Stomach (tissue), 9 donors: ENCODE data around the gene VPS33A. TPM values are rescaled to one million over a fixed set of nuclear protein-coding genes. Genes with fewer than 3 reads are reported as not detected.
"Not testable (repeated sequence)": the region's sequence is repeated elsewhere in the genome, so short reads cannot be mapped to it uniquely, and the experiment has no call there.

Source experiments
- DNase-seq, 2 donors: peaks; one replicate each; pipeline versions ENCODE4 v3.0.0 to v3.0.0-alpha.2; 2013 to 2019
- H3K27ac ChIP-seq, 5 donors: fragments of 200-600 bp in 4 of 5; sonication (generic) in 4 of 5; one replicate each; pipeline ENCODE4 v1.5.1; 2013 to 2019; ENCODE audit warnings: mild to moderate bottlenecking in 1 of 5, moderate library complexity in 1 of 5
- H3K27me3 ChIP-seq, 3 donors: fragments of 200-600 bp; sonication (generic); one replicate each; pipeline ENCODE4 v1.5.1; 2017 to 2019; ENCODE audit warnings: mixed run types in 1 of 3
- H3K36me3 ChIP-seq, 4 donors: fragments of 200-600 bp; sonication (generic); 1 replicate in 3 of 4; 2 replicates in 1 of 4; pipeline ENCODE4 v1.5.1; 2016 to 2019
- H3K4me1 ChIP-seq, 4 donors: fragments of 200-600 bp; sonication (generic); one replicate each; pipeline ENCODE4 v1.5.1; 2016 to 2019
- H3K4me3 ChIP-seq, 4 donors: fragments of 200-600 bp; sonication (generic) in 3 of 4; one replicate each; pipeline ENCODE4 v1.5.1; 2016 to 2019; ENCODE audit warnings: mild to moderate bottlenecking in 1 of 4
- H3K9me3 ChIP-seq, 4 donors: fragments of 200-600 bp; sonication (generic); one replicate each; pipeline ENCODE4 v1.5.1; 2016 to 2019
- CTCF ChIP-seq, 7 experiments: fragments of 450-650 bp in 4 of 7; fragments of 200-600 bp in 3 of 7; sonication (generic) in 3 of 7; IDR thresholded peaks; one replicate each; pipeline ENCODE4 v1.5.1; 2016 to 2019; ENCODE audit warnings: antibody characterized with exemption in 7 of 7, control low read depth in 2 of 7, mild to moderate bottlenecking in 1 of 7
- EP300 ChIP-seq: sonication (generic); formaldehyde crosslinking; IDR thresholded peaks from one replicate; pipeline ENCODE4 v1.6.1; 2017; ENCODE audit warnings: antibody characterized with exemption
- POLR2A ChIP-seq, 4 donors: fragments of 450-650 bp; IDR thresholded peaks; one replicate each; pipeline ENCODE4 v1.6.1; 2016; ENCODE audit warnings: antibody characterized with exemption in 4 of 4, control low read depth in 2 of 4, mild to moderate bottlenecking in 1 of 4, moderate library complexity in 1 of 4
- POLR2AphosphoS5 ChIP-seq, 3 donors: sonication (generic); formaldehyde crosslinking; IDR thresholded peaks; one replicate each; pipeline ENCODE4 v1.6.1; 2016; ENCODE audit warnings: antibody characterized with exemption in 3 of 3
- WGBS, 5 donors: extraction: QIAGEN DNeasy Blood & Tissue Kit in 3 of 5; methylation state at CpG; one replicate each; pipeline versions ENCODE4 v1.1.5 to v1.1.7; 2013 to 2018; 5-methylcytosine and 5-hydroxymethylcytosine counted together
- intact Hi-C: fragments of 100-400 bp; cut with DNase I; formaldehyde crosslinking; loops from one replicate; pipeline ENCODE4 v1.15.1; 2023; ENCODE audit warnings: low total_unique reads
- polyA plus RNA-seq, 3 donors: library from polyadenylated mRNA; stranded (reverse); fragments of 200-250 nt; gene quantifications; one replicate each; pipeline ENCODE4 v1.2.3, GENCODE V29; 2013
- total RNA-seq, 5 donors: library from RNA; depleted of rRNA; stranded (reverse); fragments of >200 nt; gene quantifications; one replicate each; pipeline versions ENCODE4 v1.1.0 to v1.2.3, GENCODE V29; 2014 to 2016
- donor health status: healthy with polysubstance abuse.
- donor health status: Bipolar disorder and iron deficiency.
- donor health status: healthy.

VPS33A gene
- total and polyA plus RNA-seq, 8 donors: 6.1 to 45.8 (median 12.7) TPM

DNA sequence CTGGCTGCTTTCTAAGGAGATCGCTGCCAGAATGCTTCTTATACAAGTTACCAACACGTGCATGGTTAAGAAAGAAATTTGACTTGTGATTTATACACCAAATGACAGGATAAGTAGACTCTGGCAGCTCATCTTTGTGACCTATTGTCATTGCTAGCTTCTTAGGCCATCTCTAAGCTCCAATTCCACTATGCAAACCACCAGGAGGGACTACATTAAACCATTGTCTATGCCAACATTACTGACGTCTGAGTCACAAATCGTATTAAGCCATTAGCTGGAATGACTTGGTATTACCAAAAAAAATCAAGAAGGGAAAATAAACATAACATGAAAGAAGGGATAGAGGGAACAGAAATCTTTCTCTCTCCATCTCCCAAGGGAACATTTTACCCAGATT, 15.8 kb upstream of the VPS33A start:
- H3K9me3 ChIP-seq: no peaks in the 10 kb centered on the region
- H3K27ac ChIP-seq: no peak overlapping the region
- no peak for TF ChIP-seq POLR2AphosphoS5 (IDR thresholded peaks at IDR 0.05)
- no peak for TF ChIP-seq EP300
- TF ChIP-seq CTCF (IDR thresholded peaks at IDR 0.05): no peak
- TF ChIP-seq POLR2A (IDR thresholded peaks at IDR 0.05): no peak
- WGBS, 5 donors: 70 to 79% (median 76%) methylated on average over 4 of the region's 4 CpGs
- H3K36me3 ChIP-seq: peaks cover 20 to 71% (median 65%) of the 10 kb centered on the region in 4 donors
- H3K4me3 ChIP-seq: no peak overlapping the region
- H3K27me3 ChIP-seq: no peaks in the 10 kb centered on the region
- no peaks in the 10 kb centered on the region for H3K4me1 ChIP-seq
- intact Hi-C loops: no loop called here
- DNase-seq: no peak

- no peaks in the 10 kb centered on the region for H3K9me3 ChIP-seq
- no peaks in the 10 kb centered on the region for H3K27me3 ChIP-seq
- intact Hi-C loops: no loop called here
- no peak overlapping the region for H3K27ac ChIP-seq
- no peak for DNase-seq
- H3K36me3 ChIP-seq: peaks cover 26 to 91% (median 84%) of the 10 kb centered on the region in 4 donors
- 77 to 89% (median 82%) methylated on average over 7 of the region's 7 CpGs for WGBS, 5 donors
- no peak overlapping the region for H3K4me3 ChIP-seq
- TF ChIP-seq CTCF (IDR thresholded peaks at IDR 0.05) (no peak), EP300 (no peak), POLR2AphosphoS5 (IDR thresholded peaks at IDR 0.05) (no peak), POLR2A (IDR thresholded peaks at IDR 0.05) (no peak)
- H3K4me1 ChIP-seq: no peaks in the 10 kb centered on the region
These were observed 9.9 kb upstream of the VPS33A start for GRCh38 chr12:122276242-122276641.

DNA sequence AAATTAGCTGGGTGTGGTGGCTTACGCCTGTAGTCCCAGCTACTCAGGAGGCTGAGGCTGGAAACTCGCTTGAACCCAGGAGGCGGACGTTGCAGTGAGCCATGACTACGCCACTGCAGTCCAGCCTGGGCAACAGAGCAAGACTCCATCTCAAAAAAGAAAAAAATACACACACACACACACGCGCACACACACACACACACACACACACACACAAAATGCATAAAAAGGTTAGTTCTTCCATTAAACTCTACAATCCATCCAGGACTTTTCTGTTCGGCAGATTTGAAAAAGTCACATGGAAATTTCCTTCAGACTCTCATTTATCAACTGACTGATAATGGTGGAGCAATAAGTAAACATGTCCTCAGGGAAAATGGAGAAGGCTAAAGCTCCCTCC, 9.2 kb upstream of the VPS33A start:
- Histone ChIP-seq H3K27ac (no peak overlapping the region), H3K4me3 (no peak overlapping the region), H3K27me3 (no peaks in the 10 kb centered on the region), H3K4me1 (no peaks in the 10 kb centered on the region), H3K36me3 (peaks cover 26 to 91% (median 84%) of the 10 kb centered on the region in 4 donors), H3K9me3 (no peaks in the 10 kb centered on the region)
- intact Hi-C loops: no loop called here
- 73 to 92% (median 86%) methylated on average over 8 of the region's 8 CpGs for WGBS, 5 donors
- DNase-seq: no peak
- no peak for TF ChIP-seq POLR2AphosphoS5 (IDR thresholded peaks at IDR 0.05)

GRCh38 chr12:122265886-122266229, 436 bp downstream of the VPS33A start:
- Histone ChIP-seq H3K4me1 (peaks cover 7 to 30% (median 22%) of the 10 kb centered on the region in 4 donors), H3K27ac (peak overlapping the region; percentile 87 to 96 (median 92)), H3K9me3 (no peaks in the 10 kb centered on the region), H3K36me3 (peaks cover 6 to 47% (median 38%) of the 10 kb centered on the region in 4 donors), H3K27me3 (no peaks in the 10 kb centered on the region), H3K4me3 (peak overlapping the region; percentile 85 to 95 (median 90))
- peak in 1 of 2 donors; percentile 37 for DNase-seq
- intact Hi-C loops: no loop called here
- TF ChIP-seq POLR2AphosphoS5 (IDR thresholded peaks at IDR 0.05): no peak
- TF ChIP-seq CTCF (IDR thresholded peaks at IDR 0.05): no peak
- no peak for TF ChIP-seq POLR2A (IDR thresholded peaks at IDR 0.05)
- TF ChIP-seq EP300: no peak
- WGBS, 5 donors: 0 to 1% (median 0%) methylated on average over 11 to 17 of the region's 17 CpGs

DNA sequence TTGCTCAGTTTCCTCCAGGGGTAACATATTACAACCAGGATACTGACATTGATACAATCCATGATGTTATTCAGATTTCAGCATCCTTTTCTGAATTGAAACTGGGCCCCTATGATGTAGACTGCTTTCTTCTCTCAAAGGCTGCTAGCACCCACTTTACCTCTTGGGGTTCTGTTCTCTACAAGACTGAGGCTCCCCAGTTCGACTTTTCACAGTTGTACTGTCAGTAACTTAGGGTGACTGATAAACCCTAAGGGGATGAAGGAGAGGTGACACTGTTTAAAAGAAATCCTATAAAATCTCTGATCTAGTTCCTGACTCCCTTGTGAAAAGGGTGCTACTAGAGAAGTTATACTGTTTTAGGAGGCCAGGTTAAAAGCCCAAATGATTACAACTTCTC, 818 bp downstream of the VPS33A start:
- intact Hi-C loops: no loop called here
- Histone ChIP-seq H3K27ac (peak overlapping the region; percentile 87 to 96 (median 92)), H3K9me3 (no peaks in the 10 kb centered on the region), H3K36me3 (peaks cover 6 to 47% (median 38%) of the 10 kb centered on the region in 4 donors), H3K4me1 (peaks cover 7 to 30% (median 22%) of the 10 kb centered on the region in 4 donors), H3K27me3 (no peaks in the 10 kb centered on the region), H3K4me3 (peak overlapping the region; percentile 85 to 95 (median 90))
- no peak for TF ChIP-seq POLR2A (IDR thresholded peaks at IDR 0.05)
- WGBS, 5 donors: 12 to 25% (median 15%) methylated on average over 1 of the region's 1 CpG
- DNase-seq: no peak

GRCh38 chr12:122260735-122261134, 5.6 kb downstream of the VPS33A start:
- 89 to 99% (median 92%) methylated on average over 13 to 14 of the region's 14 CpGs for WGBS, 5 donors
- H3K4me3 ChIP-seq, H3K27ac ChIP-seq, H3K9me3 ChIP-seq, intact Hi-C loops, H3K27me3 ChIP-seq, DNase-seq: not testable (repeated sequence)
- Histone ChIP-seq H3K4me1 (peaks cover 7 to 19% (median 12%) of the 10 kb centered on the region in 4 donors), H3K36me3 (peaks cover 33 to 89% (median 83%) of the 10 kb centered on the region in 4 donors)

- H3K4me3 ChIP-seq, DNase-seq, intact Hi-C loops, H3K27me3 ChIP-seq, H3K4me1 ChIP-seq, H3K27ac ChIP-seq, H3K9me3 ChIP-seq: not testable (repeated sequence)
- 84 to 93% (median 91%) methylated on average over 3 to 4 of the region's 4 CpGs for WGBS, 5 donors
- peaks cover 35 to 98% (median 94%) of the 10 kb centered on the region in 4 donors for H3K36me3 ChIP-seq
These were observed 7.4 kb downstream of the VPS33A start for GRCh38 chr12:122258939-122259338.

DNA sequence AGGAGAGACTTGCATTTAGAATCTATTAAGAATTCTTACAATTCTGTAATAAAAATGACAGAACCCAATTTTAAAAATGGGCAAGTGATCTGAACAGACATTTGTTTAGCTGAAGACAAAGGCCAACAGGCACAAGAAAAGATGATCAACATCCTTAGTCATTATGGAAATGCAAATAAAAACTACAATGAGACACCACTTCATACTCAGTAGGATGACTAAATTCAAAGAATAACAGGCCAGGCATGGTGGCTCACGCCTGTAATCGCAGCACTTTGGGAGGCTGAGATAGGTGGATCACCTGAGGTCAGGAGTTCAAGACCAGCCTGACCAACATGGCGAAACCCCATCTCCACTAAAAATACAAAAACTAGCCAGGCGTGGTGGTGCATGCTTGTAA, 7.8 kb downstream of the VPS33A start:
- H3K27ac ChIP-seq, intact Hi-C loops, DNase-seq, H3K27me3 ChIP-seq, H3K4me3 ChIP-seq, H3K4me1 ChIP-seq, H3K9me3 ChIP-seq: not testable (repeated sequence)
- 87 to 98% (median 95%) methylated on average over 4 of the region's 4 CpGs for whole genome bisulfite sequencing, 5 donors
- peaks cover 35 to 98% (median 89%) of the 10 kb centered on the region in 4 donors for H3K36me3 ChIP-seq
